ENCODE results near the gene EID2.

EID2 gene

GRCh38 chr19:39539518-39540332, at the start of gene EID2:
TSS of gene EID2 (minus strand) at chr19:39540161. CDS start at chr19:39540079, 82 bp downstream.
- TF ChIP-seq GATA3 (IDR thresholded peaks at IDR 0.05; ENCODE audit: low read depth, low read length), result no peak
- no peak; the same call in 1 of the 2 replicates for TF ChIP-seq GATA2 (IDR thresholded peaks at IDR 0.05; ENCODE audit: low read depth, low read length)

- TF ChIP-seq GATA3 (IDR thresholded peaks at IDR 0.05; ENCODE audit: low read depth, low read length) (no peak), GATA2 (IDR thresholded peaks at IDR 0.05; ENCODE audit: low read depth, low read length) (no peak)
Observed at GRCh38 chr19:39588066-39588465, 48.1 kb upstream of the EID2 start.

- TF ChIP-seq GATA2 (IDR thresholded peaks at IDR 0.05; ENCODE audit: low read depth, low read length), result no peak
- no peak for TF ChIP-seq GATA3 (IDR thresholded peaks at IDR 0.05; ENCODE audit: low read depth, low read length)
Observed at GRCh38 chr19:39587496-39587895, 47.5 kb upstream of the EID2 start.

- no peak for TF ChIP-seq GATA2 (IDR thresholded peaks at IDR 0.05; ENCODE audit: low read depth, low read length)
- no peak for TF ChIP-seq GATA3 (IDR thresholded peaks at IDR 0.05; ENCODE audit: low read depth, low read length)
Observed at GRCh38 chr19:39582891-39583625, 43.1 kb upstream of the EID2 start.

GRCh38 chr19:39582442-39582841, 42.5 kb upstream of the EID2 start:
- TF ChIP-seq GATA2 (IDR thresholded peaks at IDR 0.05; ENCODE audit: low read depth, low read length) (no peak), GATA3 (IDR thresholded peaks at IDR 0.05; ENCODE audit: low read depth, low read length) (no peak)

- TF ChIP-seq GATA2 (IDR thresholded peaks at IDR 0.05; ENCODE audit: low read depth, low read length), result no peak
- TF ChIP-seq GATA3 (IDR thresholded peaks at IDR 0.05; ENCODE audit: low read depth, low read length), result no peak
Observed at GRCh38 chr19:39568604-39569003, 28.6 kb upstream of the EID2 start.

GRCh38 chr19:39566064-39566463, 26.1 kb upstream of the EID2 start:
- TF ChIP-seq GATA3 (IDR thresholded peaks at IDR 0.05; ENCODE audit: low read depth, low read length), result no peak
- no peak for TF ChIP-seq GATA2 (IDR thresholded peaks at IDR 0.05; ENCODE audit: low read depth, low read length)

GRCh38 chr19:39563408-39563807, 23.4 kb upstream of the EID2 start:
- no peak for TF ChIP-seq GATA2 (IDR thresholded peaks at IDR 0.05; ENCODE audit: low read depth, low read length)
- TF ChIP-seq GATA3 (IDR thresholded peaks at IDR 0.05; ENCODE audit: low read depth, low read length), result no peak

- TF ChIP-seq GATA3 (IDR thresholded peaks at IDR 0.05; ENCODE audit: low read depth, low read length) (no peak), GATA2 (IDR thresholded peaks at IDR 0.05; ENCODE audit: low read depth, low read length) (no peak)
Observed at GRCh38 chr19:39558624-39559117, 18.7 kb upstream of the EID2 start.

GRCh38 chr19:39557811-39558623, 18.1 kb upstream of the EID2 start:
- TF ChIP-seq GATA2 (IDR thresholded peaks at IDR 0.05; ENCODE audit: low read depth, low read length), result no peak
- TF ChIP-seq GATA3 (IDR thresholded peaks at IDR 0.05; ENCODE audit: low read depth, low read length), result no peak

- TF ChIP-seq GATA2 (IDR thresholded peaks at IDR 0.05; ENCODE audit: low read depth, low read length) (no peak), GATA3 (IDR thresholded peaks at IDR 0.05; ENCODE audit: low read depth, low read length) (no peak)
Observed at GRCh38 chr19:39555883-39556282, 15.9 kb upstream of the EID2 start.

GRCh38 chr19:39554701-39555311, 14.8 kb upstream of the EID2 start:
- TF ChIP-seq GATA2 (IDR thresholded peaks at IDR 0.05; ENCODE audit: low read depth, low read length), result no peak
- TF ChIP-seq GATA3 (IDR thresholded peaks at IDR 0.05; ENCODE audit: low read depth, low read length), result no peak

- TF ChIP-seq GATA3 (IDR thresholded peaks at IDR 0.05; ENCODE audit: low read depth, low read length) (no peak), GATA2 (IDR thresholded peaks at IDR 0.05; ENCODE audit: low read depth, low read length) (no peak)
Observed at GRCh38 chr19:39553082-39553652, 13.2 kb upstream of the EID2 start.
